Stimulated activated CD4-positive, alpha-beta T cell treated with anti-CD3 and anti-CD28 coated beads, Interleukin-15, amount 100 ng/mL, for 1 hour (primary cell): ENCODE results near the gene COLEC11.

Experiments used
- DNase-seq, 2 donors: peaks; one replicate each; pipeline ENCODE4 v3.0.0-alpha.2; 2020; ENCODE audit warnings: low read depth in 1 of 2, low spot score in 1 of 2

COLEC11 gene

GRCh38 chr2:3637311-3637675 lies 42.4 kb downstream of the COLEC11 start:
- DNase-seq, result no peak

- DNase-seq, result no peak
Observed at GRCh38 chr2:3637692-3638455, 43.0 kb downstream of the COLEC11 start.

- no peak for DNase-seq
Observed at GRCh38 chr2:3638456-3638810, 43.5 kb downstream of the COLEC11 start.

GRCh38 chr2:3639015-3639630 lies 44.2 kb downstream of the COLEC11 start:
- no peak for DNase-seq

- DNase-seq, result no peak
Observed at GRCh38 chr2:3639653-3640052, 44.7 kb downstream of the COLEC11 start.

- no peak for DNase-seq
Observed at GRCh38 chr2:3641181-3641580, 46.3 kb downstream of the COLEC11 start.

GRCh38 chr2:3641841-3642421 lies 47.0 kb downstream of the COLEC11 start:
- DNase-seq, result no peak

- DNase-seq, result no peak
Observed at GRCh38 chr2:3642521-3643215, 47.8 kb downstream of the COLEC11 start.

GRCh38 chr2:3643371-3644245 lies 48.7 kb downstream of the COLEC11 start:
- no peak for DNase-seq

GRCh38 chr2:3644246-3644525 lies 49.3 kb downstream of the COLEC11 start:
- no peak for DNase-seq

- no peak for DNase-seq
Observed at GRCh38 chr2:3644891-3645605, 50.1 kb downstream of the COLEC11 start.

GRCh38 chr2:3645745-3646389 lies 51.0 kb downstream of the COLEC11 start:
- no peak for DNase-seq

GRCh38 chr2:3646446-3646845 lies 51.5 kb downstream of the COLEC11 start:
- no peak for DNase-seq

- DNase-seq, result no peak
Observed at GRCh38 chr2:3647246-3647645, 52.3 kb downstream of the COLEC11 start.

- DNase-seq, result no peak
Observed at GRCh38 chr2:3647831-3648651, 53.1 kb downstream of the COLEC11 start.

GRCh38 chr2:3648652-3649177 lies 53.8 kb downstream of the COLEC11 start:
- no peak for DNase-seq

GRCh38 chr2:3649581-3649980 lies 54.7 kb downstream of the COLEC11 start:
- DNase-seq, result no peak

- no peak for DNase-seq
Observed at GRCh38 chr2:3650140-3650920, 55.4 kb downstream of the COLEC11 start.
